Esophagus muscularis mucosa (tissue), 4 donors: ENCODE data around the gene EHD4. TPM values are rescaled to one million over a fixed set of nuclear protein-coding genes. Genes with fewer than 3 reads are reported as not detected.

ENCODE experiments used
- DNase-seq: peaks from one replicate; pipeline ENCODE4 v3.0.0-alpha.2; 2017; ENCODE audit errors: extremely low spot score
- H3K27ac ChIP-seq, 4 donors: fragments of 200-600 bp; sonication (generic); replicated peaks in 1 of 4; 1 replicate in 3 of 4; 2 replicates in 1 of 4; pipeline ENCODE4 v1.5.1; 2016 to 2019; ENCODE audit warnings: mild to moderate bottlenecking in 1 of 4
- H3K27me3 ChIP-seq, 4 donors: fragments of 200-600 bp; sonication (generic); one replicate each; pipeline versions ENCODE4 v1.5.1 to v1.6.0; 2016 to 2019
- H3K36me3 ChIP-seq, 4 donors: fragments of 200-600 bp; sonication (generic); one replicate each; pipeline ENCODE4 v1.5.1; 2016 to 2019
- H3K4me1 ChIP-seq, 4 donors: fragments of 200-600 bp; sonication (generic); one replicate each; pipeline ENCODE4 v1.5.1; 2016 to 2019
- H3K4me3 ChIP-seq, 4 donors: fragments of 200-600 bp; sonication (generic); 1 replicate in 2 of 4; 2 replicates in 2 of 4; pipeline ENCODE4 v1.5.1; 2016 to 2019; ENCODE audit warnings: mild to moderate bottlenecking in 4 of 4, moderate library complexity in 1 of 4
- H3K9me3 ChIP-seq, 4 donors: fragments of 200-600 bp; sonication (generic); 1 replicate in 3 of 4; 2 replicates in 1 of 4; pipeline ENCODE4 v1.5.1; 2016 to 2019
- EP300 ChIP-seq: sonication (generic); formaldehyde crosslinking; IDR thresholded peaks from one replicate; pipeline ENCODE4 v1.6.1; 2017; ENCODE audit warnings: antibody characterized with exemption
- POLR2A ChIP-seq: fragments of 450-650 bp; IDR thresholded peaks from one replicate; pipeline ENCODE4 v1.6.1; 2017; ENCODE audit warnings: antibody characterized with exemption, moderate library complexity, mild to moderate bottlenecking, low read depth
- POLR2AphosphoS5 ChIP-seq, 2 donors: sonication (generic); formaldehyde crosslinking; IDR thresholded peaks; one replicate each; pipeline ENCODE4 v1.6.1; 2017; ENCODE audit warnings: antibody characterized with exemption in 2 of 2
- WGBS: methylation state at CpG from one replicate; pipeline ENCODE4 v1.1.5; 2018; 5-methylcytosine and 5-hydroxymethylcytosine counted together
- intact Hi-C: fragments of 100-400 bp; cut with DNase I; formaldehyde crosslinking; loops from one replicate; pipeline ENCODE4 v1.15.1; 2023
- total RNA-seq, 4 donors: library from RNA; depleted of rRNA; stranded (reverse); fragments of >200 nt; gene quantifications; one replicate each; pipeline versions ENCODE4 v1.1.0 to v1.2.1, GENCODE V29; 2016
- TF ChIP-seq, protein P1 (sequence below), 3 experiments: fragments of 200-600 bp in 2 of 3; fragments of 450-650 bp in 1 of 3; sonication (generic) in 2 of 3; IDR thresholded peaks; one replicate each; pipeline ENCODE4 v1.5.1; 2017 to 2019; ENCODE audit warnings: antibody characterized with exemption in 3 of 3, mild to moderate bottlenecking in 2 of 3, moderate library complexity in 1 of 3

The EHD4 gene
- total RNA-seq, 4 donors from 2014 or later: 10.0 to 24.7 (median 21.7) TPM

DNA sequence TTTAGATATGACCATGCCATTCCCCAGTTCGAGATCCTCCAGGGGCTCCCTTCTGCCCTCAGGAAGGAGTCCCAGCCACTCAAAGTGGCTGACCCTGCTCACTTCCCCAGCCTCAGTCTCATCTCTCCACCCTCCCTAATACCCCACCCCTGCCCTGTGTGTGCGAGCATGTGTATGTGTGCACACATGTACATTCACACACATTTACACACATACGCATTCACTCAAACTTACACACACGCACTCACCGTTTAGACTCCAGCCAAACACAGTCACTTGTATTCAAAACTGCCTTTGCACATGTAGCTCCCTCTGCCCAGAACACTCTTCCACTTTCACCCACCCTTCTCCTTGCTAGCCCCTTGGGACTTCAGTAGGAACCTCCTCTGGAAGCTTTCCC is 37.1 kb upstream of the EHD4 start:
- 89% methylated on average over 5 of the region's 5 CpGs for WGBS
- Histone ChIP-seq H3K9me3 (no peaks in the 10 kb centered on the region), H3K4me3 (no peak overlapping the region), H3K27me3 (no peaks in the 10 kb centered on the region), H3K36me3 (no peaks in the 10 kb centered on the region), H3K27ac (no peak overlapping the region), H3K4me1 (no peaks in the 10 kb centered on the region)
- TF ChIP-seq, protein P1, sequence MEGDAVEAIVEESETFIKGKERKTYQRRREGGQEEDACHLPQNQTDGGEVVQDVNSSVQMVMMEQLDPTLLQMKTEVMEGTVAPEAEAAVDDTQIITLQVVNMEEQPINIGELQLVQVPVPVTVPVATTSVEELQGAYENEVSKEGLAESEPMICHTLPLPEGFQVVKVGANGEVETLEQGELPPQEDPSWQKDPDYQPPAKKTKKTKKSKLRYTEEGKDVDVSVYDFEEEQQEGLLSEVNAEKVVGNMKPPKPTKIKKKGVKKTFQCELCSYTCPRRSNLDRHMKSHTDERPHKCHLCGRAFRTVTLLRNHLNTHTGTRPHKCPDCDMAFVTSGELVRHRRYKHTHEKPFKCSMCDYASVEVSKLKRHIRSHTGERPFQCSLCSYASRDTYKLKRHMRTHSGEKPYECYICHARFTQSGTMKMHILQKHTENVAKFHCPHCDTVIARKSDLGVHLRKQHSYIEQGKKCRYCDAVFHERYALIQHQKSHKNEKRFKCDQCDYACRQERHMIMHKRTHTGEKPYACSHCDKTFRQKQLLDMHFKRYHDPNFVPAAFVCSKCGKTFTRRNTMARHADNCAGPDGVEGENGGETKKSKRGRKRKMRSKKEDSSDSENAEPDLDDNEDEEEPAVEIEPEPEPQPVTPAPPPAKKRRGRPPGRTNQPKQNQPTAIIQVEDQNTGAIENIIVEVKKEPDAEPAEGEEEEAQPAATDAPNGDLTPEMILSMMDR (IDR thresholded peaks at IDR 0.05): no peak
- TF ChIP-seq POLR2A (no peak), EP300 (no peak), POLR2AphosphoS5 (IDR thresholded peaks at IDR 0.05) (no peak)
- intact Hi-C loops: no loop called here
- no peak for DNase-seq

- TF ChIP-seq POLR2A (no peak), POLR2AphosphoS5 (IDR thresholded peaks at IDR 0.05) (no peak), EP300 (no peak)
- TF ChIP-seq, protein P1 (IDR thresholded peaks at IDR 0.05): no peak
- no peak for DNase-seq
- Histone ChIP-seq H3K27me3 (no peaks in the 10 kb centered on the region), H3K4me3 (no peak overlapping the region), H3K4me1 (no peaks in the 10 kb centered on the region), H3K36me3 (no peaks in the 10 kb centered on the region), H3K9me3 (no peaks in the 10 kb centered on the region), H3K27ac (no peak overlapping the region)
- intact Hi-C loops: no loop called here
Observed at GRCh38 chr15:42009022-42009421, 36.7 kb upstream of the EHD4 start.

DNA sequence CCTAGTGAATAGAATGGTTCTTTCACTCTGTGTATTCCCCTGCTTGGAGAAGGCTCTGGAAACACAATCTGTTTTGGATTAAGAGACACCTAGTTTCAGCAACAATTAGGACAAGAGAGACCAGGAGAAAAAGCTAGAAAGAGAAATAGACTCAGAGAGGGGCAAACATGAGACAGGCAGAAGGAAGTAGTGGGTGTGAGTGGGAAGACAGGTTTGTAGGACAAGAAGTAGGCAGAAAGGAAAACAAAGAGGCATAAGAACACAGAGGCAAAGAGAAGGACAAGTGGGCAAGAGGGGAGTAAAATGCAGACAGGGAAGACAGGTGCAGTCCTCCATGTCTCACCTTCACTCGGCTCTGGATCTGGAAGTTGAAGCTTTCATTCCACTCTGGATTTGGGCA is 35.0 kb upstream of the EHD4 start:
- 83% methylated on average over 1 of the region's 1 CpG for WGBS
- intact Hi-C loops: no loop called here
- TF ChIP-seq POLR2A (no peak), POLR2AphosphoS5 (IDR thresholded peaks at IDR 0.05) (no peak), EP300 (no peak)
- TF ChIP-seq, protein P1 (IDR thresholded peaks at IDR 0.05): no peak
- Histone ChIP-seq H3K36me3 (no peaks in the 10 kb centered on the region), H3K4me1 (no peaks in the 10 kb centered on the region), H3K27me3 (no peaks in the 10 kb centered on the region), H3K27ac (no peak overlapping the region), H3K9me3 (no peaks in the 10 kb centered on the region), H3K4me3 (no peak overlapping the region)
- no peak for DNase-seq

DNA sequence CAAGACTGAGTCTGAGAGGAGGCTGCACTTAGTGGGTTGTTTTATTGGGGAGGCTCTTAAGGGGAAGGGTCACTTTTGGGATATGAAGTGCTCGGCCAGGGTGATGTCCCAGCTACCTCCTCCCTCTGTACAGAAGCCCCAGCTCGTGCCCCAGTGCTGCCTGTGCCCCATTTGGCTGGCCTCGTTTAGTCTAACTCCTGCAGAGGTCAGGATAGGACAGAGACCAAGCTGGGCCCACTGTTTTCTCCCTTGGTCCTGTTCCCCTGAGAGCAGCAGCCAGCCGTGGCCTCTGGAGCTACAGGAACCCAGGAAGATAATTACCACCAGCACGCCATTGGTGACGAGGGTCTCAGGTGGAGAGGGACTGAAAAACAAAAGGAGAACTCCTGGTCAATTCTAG is 30.0 kb upstream of the EHD4 start:
- H3K36me3 ChIP-seq: no peaks in the 10 kb centered on the region

More for the DNA sequence above, 30.0 kb upstream of the EHD4 start:
- Histone ChIP-seq H3K4me3 (no peak overlapping the region), H3K27ac (no peak overlapping the region), H3K27me3 (peaks cover 0 to 5% (median 0%) of the 10 kb centered on the region in 4 donors), H3K9me3 (no peaks in the 10 kb centered on the region), H3K4me1 (no peaks in the 10 kb centered on the region)
- intact Hi-C loops: no loop called here
- 77% methylated on average over 6 of the region's 6 CpGs for WGBS
- no peak for DNase-seq
- TF ChIP-seq EP300: no peak
- TF ChIP-seq POLR2A: no peak
- TF ChIP-seq, protein P1 (IDR thresholded peaks at IDR 0.05): no peak
- no peak for TF ChIP-seq POLR2AphosphoS5 (IDR thresholded peaks at IDR 0.05)
